Measurements from ENCODE around the gene SRM.

GRCh38 chr1:11098931-11099309 is 39.1 kb upstream of the SRM start:
- no peak for TF ChIP-seq CTCF (IDR thresholded peaks at IDR 0.05)
- TF ChIP-seq POLR2A (IDR thresholded peaks at IDR 0.05), result no peak

All from testis (tissue), 2 donors.